Occipital lobe (tissue), 2 donors: ENCODE results near the gene SLC25A26. TPM values are rescaled to one million over a fixed set of nuclear protein-coding genes. Genes with fewer than 3 reads are reported as not detected.

Source experiments
- DNase-seq: peaks from one replicate; lab custom pipeline; 2025; lab: John Stamatoyannopoulos, UW
- total RNA-seq: library from RNA; depleted of rRNA; stranded (reverse); fragments of >200 nt; gene quantifications from one replicate; pipeline ENCODE4 v1.2.3, GENCODE V29; 2014

Gene SLC25A26, protein sequence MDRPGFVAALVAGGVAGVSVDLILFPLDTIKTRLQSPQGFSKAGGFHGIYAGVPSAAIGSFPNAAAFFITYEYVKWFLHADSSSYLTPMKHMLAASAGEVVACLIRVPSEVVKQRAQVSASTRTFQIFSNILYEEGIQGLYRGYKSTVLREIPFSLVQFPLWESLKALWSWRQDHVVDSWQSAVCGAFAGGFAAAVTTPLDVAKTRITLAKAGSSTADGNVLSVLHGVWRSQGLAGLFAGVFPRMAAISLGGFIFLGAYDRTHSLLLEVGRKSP
- total RNA-seq, result 39.0 TPM

DNA sequence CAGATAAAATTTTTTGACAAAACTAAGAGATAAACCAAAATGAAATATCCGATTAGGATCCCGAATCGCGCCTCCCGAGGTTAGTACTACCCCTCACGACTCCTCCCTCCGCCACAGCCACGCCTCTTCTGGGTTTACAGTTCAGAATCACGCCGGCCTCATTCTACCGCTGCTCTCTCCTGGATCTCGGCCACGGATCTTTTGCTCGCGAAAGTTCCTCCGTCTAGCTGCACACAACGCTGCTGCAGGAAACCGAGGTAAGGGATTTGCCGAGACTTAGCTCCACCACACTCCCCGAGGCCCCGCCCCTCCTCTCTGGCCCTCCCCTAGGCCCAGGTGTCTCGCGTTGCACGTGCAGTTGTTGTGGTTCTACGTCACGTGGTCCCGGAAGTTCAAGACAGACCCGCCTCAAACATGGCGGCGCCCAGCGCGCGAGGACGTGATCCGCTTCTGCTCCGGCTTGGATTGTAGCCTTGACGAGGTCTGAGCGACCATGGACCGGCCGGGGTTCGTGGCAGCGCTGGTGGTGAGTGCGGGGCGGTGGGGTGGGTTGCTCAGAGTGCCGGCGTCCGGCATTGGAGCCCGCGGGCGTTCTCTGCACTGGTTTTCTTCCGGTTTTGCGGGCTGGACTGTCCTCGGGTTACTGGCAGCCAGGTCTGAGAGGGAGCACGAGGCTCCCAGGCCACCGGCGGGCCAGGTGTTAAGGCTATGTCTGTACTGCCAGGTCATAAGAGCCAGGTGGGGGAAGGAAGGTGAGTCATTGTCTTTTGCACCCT is at the start of gene SLC25A26:
TSS of gene SLC25A26 (plus strand) at position 400 of the 776 bp plus-strand sequence. CDS start at position 494, 94 bp downstream.
- peak; percentile 89 for DNase-seq

DNA sequence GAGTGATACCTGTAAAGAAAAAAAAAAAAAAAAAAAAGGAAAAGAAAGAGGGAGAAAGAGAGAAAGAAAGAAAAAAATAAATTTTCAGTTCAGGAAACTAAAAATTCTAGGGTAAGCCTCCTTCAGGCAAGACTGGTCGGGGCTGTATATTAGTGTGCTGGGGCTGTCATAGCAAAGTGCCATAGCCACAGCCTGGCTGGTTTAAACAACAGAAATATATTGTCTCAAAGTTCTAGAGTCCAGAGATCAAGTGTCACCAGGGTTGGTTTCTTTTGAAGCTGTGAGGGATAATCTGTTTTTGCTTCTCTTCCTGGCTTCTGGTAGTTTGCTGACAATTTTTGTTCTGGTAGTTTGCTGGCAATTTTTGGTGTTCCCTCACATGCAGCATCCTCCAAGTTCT is 48.4 kb upstream of the SLC25A26 start:
- DNase-seq, result no peak

DNA sequence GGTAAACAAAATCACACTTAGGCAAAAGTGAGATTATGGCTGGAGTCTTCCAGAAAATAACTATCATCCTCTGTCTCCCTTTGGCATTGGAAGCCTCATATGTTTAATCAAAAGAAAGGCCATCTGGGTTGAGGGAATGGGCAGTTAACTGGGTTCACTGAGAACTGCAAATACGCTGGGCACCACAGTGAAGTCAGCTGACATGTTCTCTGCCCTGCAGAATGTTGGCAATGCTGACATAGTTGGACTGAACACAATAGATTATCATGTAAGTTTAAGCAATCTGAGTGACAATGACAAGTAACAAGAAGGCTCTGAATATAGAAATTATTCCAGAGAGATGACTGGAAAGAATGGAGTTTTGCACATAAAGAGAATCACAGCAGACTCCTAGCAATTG is 43.8 kb upstream of the SLC25A26 start:
- DNase-seq, result peak; percentile 11

DNA sequence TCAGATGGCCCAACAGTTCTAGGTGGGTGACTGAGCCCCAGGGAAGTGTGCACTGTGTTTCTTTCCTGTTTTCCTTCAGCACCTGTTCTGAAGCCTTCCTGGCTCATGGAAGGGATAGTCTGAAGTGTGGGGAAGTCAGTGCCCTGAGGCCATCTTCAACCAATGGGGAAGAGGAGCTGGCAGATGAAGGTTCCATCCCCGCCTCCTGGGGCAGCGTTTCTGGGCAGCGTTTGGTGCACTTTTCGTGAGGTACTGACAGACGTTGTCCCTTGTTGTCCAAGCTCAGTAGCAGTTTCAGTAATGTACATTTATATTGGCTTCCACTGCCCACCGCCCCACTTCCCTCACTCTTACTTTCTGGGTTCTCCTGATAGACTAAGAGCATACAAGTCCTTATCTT is 42.6 kb upstream of the SLC25A26 start:
- DNase-seq, result no peak

DNA sequence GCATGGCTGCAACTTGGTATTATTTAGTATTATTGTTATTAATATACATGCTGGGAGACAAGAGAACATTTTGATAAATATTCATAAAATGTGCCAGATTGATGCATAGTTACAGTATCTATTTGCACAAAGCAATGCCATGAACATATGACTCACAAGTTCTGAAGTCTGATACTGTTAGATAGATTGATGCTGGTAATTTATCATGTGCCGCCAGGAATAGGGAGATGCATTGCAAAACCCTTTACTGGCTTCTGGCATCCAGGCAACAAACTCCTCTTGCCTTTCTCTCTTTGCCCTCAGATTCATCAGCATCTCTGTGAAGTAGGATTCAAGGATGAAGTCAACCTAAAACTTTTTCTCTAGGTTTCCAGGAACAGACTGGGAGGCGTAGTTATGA is 41.0 kb upstream of the SLC25A26 start:
- no peak for DNase-seq

DNA sequence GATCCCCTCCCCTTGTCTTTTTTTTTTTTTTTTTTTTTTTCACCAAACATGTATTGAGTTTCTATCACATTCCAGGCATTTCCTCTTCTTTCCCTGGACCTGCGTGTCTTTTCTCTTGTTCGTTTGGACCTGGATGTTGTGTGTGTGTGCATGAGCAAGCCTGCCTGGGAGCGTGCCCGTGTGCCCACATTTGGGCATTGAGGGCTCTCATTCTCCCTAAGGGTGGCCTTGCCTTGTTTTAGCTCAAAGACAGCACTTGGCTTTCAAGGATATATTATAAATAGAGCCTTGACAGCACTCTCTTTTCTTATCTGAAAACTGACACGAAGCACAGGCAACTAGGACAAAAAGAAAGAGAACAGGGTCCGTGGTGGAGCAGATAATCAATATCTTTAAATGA is 39.0 kb upstream of the SLC25A26 start:
- no peak for DNase-seq

DNA sequence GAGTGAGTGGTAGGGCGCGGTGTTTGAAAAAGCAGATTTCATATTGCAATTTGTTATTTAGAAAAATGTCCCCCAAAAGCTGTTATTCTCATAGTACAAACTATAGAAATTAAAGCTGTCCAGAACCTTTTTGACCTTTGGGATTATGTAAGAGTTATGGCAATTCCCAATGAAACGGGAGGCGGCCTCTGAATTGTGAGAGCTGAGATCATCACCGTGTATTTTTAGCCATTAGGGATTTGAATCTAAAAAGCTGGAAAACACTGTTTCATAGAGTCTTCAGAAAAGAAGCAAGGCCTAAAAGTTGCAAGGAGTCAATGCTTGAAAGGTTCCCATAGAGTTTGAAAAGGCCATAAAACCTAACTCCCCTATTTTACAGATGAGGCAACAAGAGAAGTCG is 38.6 kb upstream of the SLC25A26 start:
- no peak for DNase-seq

DNA sequence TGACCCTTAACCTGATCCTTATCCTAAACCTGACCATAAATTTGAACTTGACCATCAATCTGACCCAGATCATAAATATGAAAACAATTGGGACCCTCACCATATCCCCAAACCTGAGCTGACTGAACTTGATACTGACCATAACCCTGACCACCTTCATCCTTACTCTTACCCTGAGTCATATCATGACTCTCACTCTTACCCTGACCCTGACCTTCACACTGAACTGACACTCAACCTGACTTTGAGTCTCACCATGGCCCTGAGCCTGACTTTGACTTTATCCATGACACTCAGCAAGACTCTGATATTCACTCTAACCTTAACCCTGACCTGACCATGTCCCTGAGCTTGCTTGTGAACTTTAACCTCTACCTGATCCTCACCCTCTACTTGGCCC is 34.3 kb upstream of the SLC25A26 start:
- no peak for DNase-seq

DNA sequence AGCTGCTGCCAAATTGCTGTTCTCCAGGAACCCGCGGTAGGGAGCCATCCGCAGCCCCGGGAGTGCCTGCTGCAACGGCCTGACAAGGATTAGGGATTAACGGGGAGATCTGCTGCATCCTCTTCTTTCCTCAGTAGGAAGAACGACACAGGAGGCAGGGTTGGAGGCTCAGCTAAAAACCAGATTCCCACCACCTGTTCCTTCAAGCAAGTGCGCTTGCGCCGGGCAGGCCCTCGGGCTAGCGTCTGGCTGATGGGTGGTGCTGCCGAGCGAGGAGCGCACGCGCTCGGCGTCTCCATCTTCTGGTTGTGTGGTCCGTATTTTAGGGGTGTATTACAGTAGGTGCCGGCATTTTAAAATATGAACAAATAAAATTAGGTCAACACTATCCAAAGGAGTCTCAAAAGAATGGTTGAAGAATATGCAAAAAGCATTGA is 25.4 kb upstream of the SLC25A26 start:
- peak; percentile 75 for DNase-seq

DNA sequence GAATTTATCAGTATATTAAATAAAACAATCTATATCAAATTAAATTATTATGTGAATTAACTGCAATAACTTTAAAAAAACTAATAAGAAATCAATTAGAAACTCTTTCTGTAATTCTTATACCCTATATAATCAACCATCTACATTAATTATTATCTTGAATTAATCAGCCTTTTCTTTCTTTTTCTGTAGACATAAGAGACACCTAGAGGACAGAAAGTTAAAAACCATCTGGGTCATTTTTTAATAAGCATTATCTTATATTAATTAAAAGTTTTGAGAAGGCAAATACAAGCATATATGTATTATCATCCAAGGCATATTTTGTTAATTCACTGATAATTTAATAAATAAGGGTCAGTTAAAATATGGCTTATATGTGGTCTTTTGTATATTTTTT is 24.2 kb upstream of the SLC25A26 start:
- DNase-seq, result no peak

DNA sequence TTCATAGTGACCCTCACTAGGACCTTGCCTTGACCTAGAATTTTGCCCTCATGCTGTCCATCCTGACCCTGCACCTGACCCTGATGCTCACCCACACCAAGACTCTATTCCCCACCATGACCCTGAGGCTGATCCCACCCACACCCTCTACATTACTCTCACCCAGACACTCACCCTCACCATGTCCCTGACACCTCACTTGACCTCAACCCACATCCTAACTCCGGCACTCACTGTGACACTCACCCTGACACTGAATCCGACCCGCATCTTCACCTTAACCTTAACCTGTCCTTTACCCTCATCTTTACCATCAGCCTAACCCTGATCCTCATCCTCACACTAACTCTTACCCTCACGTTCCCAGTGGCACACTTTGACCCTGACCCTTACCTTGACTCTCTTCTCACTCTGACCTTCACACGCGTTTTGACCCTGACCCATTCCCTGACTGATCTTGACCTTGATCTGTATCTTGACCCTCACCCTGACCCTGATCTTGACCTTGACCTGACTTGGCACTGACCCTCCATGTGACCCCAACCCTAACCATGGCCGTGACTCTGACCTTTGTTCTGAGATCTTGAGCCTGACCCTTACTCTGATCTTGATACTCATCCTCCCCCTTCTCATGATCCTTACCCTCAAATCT is 22.2 kb upstream of the SLC25A26 start:
- no peak for DNase-seq

DNA sequence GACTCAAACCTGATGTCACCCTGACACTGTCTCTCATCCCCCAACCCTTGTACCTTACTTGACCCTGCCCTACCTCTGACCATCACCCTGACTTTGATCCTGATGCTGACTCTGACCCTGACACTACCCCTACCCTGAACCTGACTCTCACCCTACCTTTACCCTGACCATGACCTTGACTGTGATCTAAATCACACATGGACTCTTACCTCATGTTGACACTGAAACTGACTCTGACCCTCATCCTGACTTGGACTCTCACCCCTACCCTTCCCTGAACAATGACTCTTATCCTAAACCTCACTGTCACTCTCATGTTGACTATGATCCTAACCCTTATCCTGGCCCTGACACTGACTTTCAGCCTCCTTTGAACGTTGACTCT is 21.7 kb upstream of the SLC25A26 start:
- DNase-seq, result no peak

DNA sequence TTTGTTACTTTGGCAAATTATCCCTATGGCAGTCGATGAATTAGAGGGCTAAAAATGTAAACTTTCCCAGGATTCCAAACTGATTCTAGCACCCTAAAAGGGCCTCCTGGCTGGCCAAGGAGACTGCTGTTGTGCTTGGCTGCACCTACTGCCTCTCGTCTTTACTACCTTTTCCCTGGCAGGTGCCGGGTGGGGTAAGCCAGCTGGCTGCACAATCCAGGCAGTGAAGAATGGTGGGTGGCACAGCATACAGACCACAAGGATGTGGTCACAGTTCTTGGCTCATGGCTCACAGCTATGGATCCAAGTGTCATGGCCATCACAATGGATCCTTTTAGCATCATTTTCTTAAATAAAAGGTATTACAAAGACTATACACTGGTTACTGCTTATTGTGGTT is 20.7 kb upstream of the SLC25A26 start:
- no peak for DNase-seq

DNA sequence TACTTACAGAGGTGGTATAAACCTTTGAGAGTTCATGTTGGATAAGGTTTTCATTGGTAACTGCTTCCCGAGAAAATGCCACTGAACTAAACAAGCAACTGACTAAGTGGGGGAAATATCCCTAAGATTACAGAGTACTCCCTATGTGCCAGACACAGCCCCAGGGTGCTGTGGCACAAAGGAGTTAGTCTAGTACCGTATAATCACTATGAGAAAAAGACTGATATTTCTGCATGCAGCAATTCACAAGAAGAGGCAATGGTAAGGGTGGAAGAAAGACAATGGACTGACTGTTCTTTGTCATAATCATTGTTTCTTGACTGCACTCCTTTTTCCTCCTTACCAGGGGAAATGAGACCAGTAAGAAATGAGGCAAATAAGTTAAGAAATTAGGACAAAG is 20.0 kb upstream of the SLC25A26 start:
- DNase-seq, result no peak

DNA sequence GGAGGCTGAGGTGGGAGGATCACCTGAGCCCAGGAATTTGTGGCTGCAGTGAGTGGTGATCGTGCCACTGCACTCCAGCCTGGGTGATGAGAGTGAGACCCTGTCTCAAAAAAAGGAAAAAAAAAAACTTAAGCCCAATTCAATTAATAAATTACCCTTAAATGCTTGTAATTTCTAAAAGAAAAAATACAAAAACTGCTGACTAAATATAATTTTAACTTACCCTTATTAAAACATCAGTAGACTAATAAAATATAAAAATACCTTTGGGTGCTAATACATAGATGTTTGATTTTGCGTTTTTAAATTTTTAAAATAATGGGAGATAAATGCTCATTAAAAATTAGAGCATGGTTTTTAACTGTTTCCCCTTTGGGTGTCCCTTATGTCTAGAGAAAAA is 17.5 kb upstream of the SLC25A26 start:
- no peak for DNase-seq

DNA sequence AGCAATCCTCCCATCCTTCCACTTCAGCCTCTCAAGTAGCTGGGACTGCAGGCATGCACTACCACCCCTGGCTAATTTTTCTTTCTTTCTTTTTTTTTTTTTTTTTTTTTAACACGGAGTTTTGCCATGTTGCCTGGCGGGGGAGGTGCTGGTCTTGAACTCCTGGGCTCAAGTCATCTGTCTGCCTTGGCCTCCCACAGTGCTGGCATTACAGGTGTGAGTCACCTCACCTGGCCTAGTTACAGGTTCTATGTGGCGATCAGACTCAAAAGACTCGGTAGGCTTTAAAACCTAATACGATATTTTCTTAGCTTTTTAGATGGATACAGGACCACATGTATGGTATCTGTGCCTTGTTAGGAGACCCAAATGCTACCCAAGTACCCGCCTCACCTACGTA is 14.0 kb upstream of the SLC25A26 start:
- DNase-seq, result no peak

DNA sequence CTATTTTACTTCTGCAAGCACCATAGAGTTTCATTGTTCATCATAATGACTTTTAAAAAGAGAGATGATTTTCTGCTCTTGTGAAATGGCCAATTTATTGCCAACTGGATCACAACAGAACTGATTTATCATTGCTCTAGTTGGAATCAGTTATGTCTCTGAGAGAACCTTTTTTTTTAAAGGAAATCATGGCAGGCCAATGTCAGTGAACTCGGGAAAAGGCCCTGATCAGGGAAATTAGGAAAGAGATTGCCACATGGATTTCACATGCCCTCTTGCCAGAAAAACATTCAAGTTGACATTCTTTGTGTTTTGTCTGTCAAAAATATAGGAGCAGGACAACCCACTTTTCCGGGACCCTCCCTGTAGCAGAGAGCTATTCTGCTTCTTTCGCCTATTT is 12.6 kb upstream of the SLC25A26 start:
- DNase-seq, result no peak

DNA sequence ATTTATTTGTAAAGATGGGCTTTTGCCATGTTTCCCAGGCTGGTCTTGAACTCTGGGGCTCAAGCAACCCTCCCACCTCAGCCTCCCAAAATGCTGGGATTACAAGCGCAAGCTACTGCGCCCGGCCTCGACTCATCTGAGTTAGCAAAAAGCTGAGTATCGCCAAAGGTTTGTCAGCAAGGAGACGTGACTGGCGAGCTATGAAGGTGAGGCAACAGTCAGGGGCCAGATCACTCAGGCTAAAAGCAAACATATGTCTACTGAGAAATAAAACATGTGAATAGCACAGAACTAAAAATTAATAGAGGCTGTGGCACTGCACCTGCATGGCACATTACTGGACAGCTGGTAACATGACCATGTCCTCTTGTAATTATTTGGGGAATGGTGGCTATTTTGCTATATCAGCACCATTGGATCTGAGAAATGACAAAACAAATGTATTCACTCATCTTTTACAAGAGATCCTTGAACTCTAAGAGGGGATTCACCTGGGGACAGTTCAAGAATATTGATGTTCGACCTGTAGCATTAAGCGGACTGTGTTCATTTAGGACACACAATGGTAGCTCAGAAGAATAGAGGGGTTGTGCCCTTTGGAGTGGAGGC is 10.0 kb upstream of the SLC25A26 start:
- DNase-seq, result no peak

DNA sequence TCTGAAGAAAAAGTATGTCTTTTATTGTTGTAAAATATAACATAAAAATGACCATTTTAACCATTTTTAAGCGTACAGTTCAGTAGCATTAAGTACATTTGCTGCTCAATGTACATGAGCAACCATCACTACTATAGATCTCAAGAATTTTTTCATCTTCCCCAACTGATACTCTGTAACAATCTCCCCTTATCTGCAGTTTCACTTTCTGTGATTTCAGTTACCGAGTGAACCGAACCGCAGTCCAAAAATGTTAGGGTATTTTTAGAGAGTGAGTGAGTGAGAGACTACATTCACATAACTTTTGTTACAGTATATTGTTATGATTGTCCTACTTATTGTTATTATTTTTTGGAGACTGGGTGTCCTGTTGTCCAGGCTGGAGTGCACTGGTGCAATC is 9.0 kb upstream of the SLC25A26 start:
- no peak for DNase-seq

DNA sequence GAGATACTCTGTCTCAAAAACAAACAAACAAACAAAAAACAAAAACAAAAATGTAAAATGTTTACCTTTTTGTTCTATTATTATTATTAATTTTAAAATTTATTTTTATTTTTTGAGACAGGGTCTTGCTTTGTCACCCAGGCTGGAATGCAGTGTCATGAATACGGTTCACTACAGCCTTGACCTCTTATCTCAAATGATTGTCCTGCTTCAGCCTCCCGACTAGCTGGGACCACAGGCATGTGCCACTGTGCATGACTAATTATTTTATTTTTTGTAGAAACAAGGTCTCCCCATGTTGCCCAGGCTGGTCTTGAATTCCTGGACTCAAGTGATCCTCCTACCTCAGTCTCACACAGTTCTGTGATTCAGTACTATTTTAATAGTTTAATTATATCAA is 5.7 kb upstream of the SLC25A26 start:
- no peak for DNase-seq

DNA sequence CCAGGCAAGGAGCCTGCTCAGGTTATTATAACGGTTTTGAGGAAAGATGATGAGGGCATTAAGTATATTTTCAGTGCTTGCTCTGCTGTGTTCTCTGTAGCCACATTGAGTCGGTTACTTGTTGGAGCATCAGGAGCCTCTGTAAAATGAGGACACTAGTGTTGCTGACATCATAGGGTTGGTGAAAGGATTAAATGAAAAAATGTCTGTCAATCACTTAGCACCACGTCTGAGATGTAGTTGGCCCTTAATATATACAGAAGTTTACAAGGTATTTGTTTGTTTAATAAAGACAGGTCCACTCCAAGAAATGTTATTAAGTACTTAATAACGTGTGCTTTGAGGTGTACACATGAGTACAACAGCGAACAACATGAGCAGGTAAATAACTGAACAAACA is 735 bp upstream of the SLC25A26 start:
- DNase-seq, result no peak

DNA sequence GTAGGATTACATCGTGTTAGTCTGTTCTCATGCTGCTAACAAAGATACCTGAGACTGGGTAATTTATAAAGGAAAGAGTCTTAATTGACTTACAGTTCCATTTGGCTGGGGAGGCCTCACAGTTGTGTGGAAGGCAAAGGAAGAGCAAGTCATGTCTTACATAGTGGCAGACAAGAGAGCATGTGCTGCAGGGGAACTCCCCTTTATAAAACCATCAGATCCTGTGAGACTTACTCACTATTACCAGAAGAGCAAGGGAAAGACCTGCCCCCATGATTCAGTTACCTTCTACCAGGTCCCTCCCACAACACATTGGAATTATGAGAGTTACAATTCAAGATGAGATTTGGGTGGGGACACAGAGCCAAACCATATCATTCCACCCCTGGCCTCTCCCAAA is 3.4 kb downstream of the SLC25A26 start:
- no peak for DNase-seq
